Thymus (tissue), 11 donors: Measurements from ENCODE around the gene MED27. TPM values are rescaled to one million over a fixed set of nuclear protein-coding genes. Genes with fewer than 3 reads are reported as not detected.

ENCODE experiments used
- DNase-seq, 9 donors: peaks; one replicate each; pipeline ENCODE4 v3.0.0-alpha.2; 2013; ENCODE audit warnings: low spot score in 9 of 9, low read depth in 6 of 9, missing footprints in 1 of 9
- H3K27ac ChIP-seq, 2 donors: one replicate each; pipeline ENCODE4 v1.5.1; 2013; ENCODE audit warnings: control low read depth in 1 of 2, low read depth in 1 of 2, low read length in 1 of 2, mild to moderate bottlenecking in 1 of 2, moderate library complexity in 1 of 2
- H3K27me3 ChIP-seq, 2 donors: one replicate each; pipeline ENCODE4 v1.5.1; 2013; ENCODE audit warnings: low read length in 1 of 2; ENCODE audit not compliant: control insufficient read depth in 2 of 2, insufficient read depth in 1 of 2
- H3K36me3 ChIP-seq, 2 donors: one replicate each; pipeline ENCODE4 v1.5.1; 2013; ENCODE audit warnings: low read length in 1 of 2, mild to moderate bottlenecking in 1 of 2, moderate library complexity in 1 of 2; ENCODE audit not compliant: control insufficient read depth in 2 of 2, insufficient read depth in 2 of 2
- H3K4me1 ChIP-seq, 2 donors: one replicate each; pipeline ENCODE4 v1.5.1; 2013; ENCODE audit warnings: low read length in 2 of 2; ENCODE audit not compliant: control insufficient read depth in 2 of 2, insufficient read depth in 2 of 2
- H3K4me3 ChIP-seq, 2 donors: one replicate each; pipeline ENCODE4 v1.5.1; 2013; ENCODE audit warnings: low read length in 2 of 2, control low read depth in 1 of 2, mild to moderate bottlenecking in 1 of 2
- H3K9me3 ChIP-seq, 2 donors: one replicate each; pipeline ENCODE4 v1.5.1; 2013; ENCODE audit warnings: low read length in 1 of 2, mild to moderate bottlenecking in 1 of 2; ENCODE audit not compliant: control insufficient read depth in 2 of 2, insufficient read depth in 1 of 2
- WGBS: extraction: QIAGEN DNeasy Blood & Tissue Kit; methylation state at CpG from one replicate; pipeline ENCODE4 v1.1.7; 2013; 5-methylcytosine and 5-hydroxymethylcytosine counted together
- polyA plus RNA-seq: library from polyadenylated mRNA; stranded (reverse); fragments of 200-250 nt; gene quantifications from one replicate; pipeline ENCODE4 v1.2.3, GENCODE V29; 2013
- total RNA-seq: library from RNA; stranded (reverse); fragments of 120-200 nt; gene quantifications from one replicate; pipeline ENCODE4 v1.2.4, GENCODE V29; 2013
- donor health status: healthy.

The MED27 gene
- total and polyA plus RNA-seq, 2 donors: 27.2 to 31.0 TPM

DNA sequence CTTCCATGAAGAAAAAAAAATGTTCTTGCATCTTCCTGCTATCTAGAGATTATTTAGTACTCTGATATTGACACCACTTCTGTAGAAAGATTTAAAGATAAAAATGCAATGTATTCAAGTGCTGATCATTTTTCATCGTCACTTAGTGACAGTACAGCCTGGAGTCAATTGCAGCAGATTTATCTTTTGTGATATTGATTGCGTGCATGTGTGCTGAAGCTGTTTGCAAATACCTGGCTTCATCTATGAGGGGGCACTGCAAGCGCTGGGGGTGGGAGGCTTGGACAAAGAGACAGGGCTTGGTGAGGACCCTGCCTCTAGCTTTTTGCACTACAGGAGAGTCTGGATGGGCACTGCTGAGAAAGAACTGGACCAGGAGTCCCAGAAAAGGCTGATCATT is 38.0 kb upstream of the MED27 start:
- Histone ChIP-seq H3K27me3 (peaks cover 0 to 16% of the 10 kb centered on the region in 2 donors), H3K9me3 (no peaks in the 10 kb centered on the region), H3K27ac (no peak overlapping the region), H3K4me3 (no peak overlapping the region), H3K4me1 (no peaks in the 10 kb centered on the region), H3K36me3 (no peaks in the 10 kb centered on the region)
- DNase-seq: no peak
- WGBS: 92% methylated on average over 3 of the region's 3 CpGs

DNA sequence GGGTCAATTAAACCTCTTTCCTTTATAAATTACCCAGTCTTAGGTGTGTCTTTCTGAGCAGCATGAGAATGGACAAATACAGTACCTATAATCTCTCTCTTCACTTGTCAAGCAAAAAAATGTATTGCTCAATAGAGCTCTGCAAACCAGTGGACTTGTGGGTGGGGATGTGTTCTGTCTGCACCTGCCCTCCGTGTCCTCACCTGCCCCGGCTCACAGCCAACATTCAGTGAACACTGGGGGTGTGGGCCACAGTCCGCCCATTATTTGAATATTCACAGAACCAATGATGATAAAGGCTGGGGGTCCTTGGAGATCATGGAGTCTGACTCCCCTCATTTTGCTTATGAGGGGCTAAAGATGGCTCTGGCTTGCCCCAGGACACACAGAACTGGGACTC is 36.9 kb upstream of the MED27 start:
- Histone ChIP-seq H3K4me3 (no peak overlapping the region), H3K27ac (no peak overlapping the region), H3K36me3 (no peaks in the 10 kb centered on the region), H3K9me3 (no peaks in the 10 kb centered on the region), H3K4me1 (no peaks in the 10 kb centered on the region), H3K27me3 (peaks cover 0 to 12% of the 10 kb centered on the region in 2 donors)
- no peak for DNase-seq
- 85% methylated on average over 3 of the region's 3 CpGs for WGBS

DNA sequence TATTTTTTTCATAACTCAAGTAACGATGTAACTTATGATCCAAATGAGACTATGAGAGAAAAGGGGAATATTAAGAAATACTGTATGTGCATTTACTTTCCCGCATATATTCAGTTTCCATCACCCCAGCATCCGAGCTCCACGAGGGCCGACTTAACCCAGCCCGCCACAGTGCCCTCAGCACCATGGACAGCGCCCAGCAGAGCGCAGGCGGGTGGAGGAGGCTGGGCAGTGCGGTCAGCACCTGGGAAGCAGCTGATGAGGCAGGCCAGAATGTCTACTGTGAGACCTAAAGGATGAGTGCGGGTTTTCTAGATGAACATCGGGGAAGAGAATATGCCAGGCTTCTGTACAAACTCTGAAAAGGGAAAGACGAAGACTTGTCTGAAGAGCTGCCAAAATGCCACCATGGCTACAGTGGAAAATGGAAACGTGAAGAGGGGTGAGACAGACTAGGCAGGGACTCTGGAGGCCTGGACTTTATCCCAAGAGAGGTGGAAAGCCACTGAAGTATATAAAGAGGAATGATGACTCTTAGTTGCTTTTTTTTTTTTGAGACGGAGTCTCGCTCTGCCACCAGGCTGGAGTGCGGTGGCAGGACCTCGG is 34.5 kb upstream of the MED27 start:
- no peaks in the 10 kb centered on the region for H3K4me1 ChIP-seq
- H3K36me3 ChIP-seq: no peaks in the 10 kb centered on the region
- no peak overlapping the region for H3K4me3 ChIP-seq
- H3K27me3 ChIP-seq: peaks cover 0 to 5% of the 10 kb centered on the region in 2 donors
- no peaks in the 10 kb centered on the region for H3K9me3 ChIP-seq
- H3K27ac ChIP-seq: no peak overlapping the region
- WGBS: 39% methylated on average over 18 of the region's 18 CpGs
- DNase-seq: peak; percentile 9 to 71 (median 34)

DNA sequence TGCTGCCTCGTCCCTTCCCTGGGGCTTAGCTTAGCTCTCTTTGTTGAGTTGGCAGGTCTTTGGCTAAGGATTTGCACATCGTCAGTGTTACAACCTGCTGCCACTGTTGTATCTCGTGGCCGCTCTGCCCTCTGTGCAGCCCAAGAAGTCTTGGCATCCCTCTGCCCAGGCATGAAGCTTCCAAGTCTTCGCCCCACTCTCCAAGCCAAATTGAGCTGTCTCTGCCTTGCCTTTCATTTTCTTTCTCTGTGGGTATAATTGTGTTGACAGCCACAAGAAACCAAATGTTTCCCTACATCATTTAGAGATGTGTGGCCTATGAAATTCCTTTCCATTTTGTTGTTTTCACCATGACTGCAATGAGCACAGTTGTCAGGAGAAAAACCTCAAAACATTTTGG is 29.6 kb upstream of the MED27 start:
- Histone ChIP-seq H3K4me1 (no peaks in the 10 kb centered on the region), H3K4me3 (no peak overlapping the region), H3K36me3 (no peaks in the 10 kb centered on the region), H3K27me3 (peaks cover 0 to 5% of the 10 kb centered on the region in 2 donors), H3K27ac (no peak overlapping the region), H3K9me3 (no peaks in the 10 kb centered on the region)
- no peak for DNase-seq
- 80% methylated on average over 5 of the region's 5 CpGs for WGBS

DNA sequence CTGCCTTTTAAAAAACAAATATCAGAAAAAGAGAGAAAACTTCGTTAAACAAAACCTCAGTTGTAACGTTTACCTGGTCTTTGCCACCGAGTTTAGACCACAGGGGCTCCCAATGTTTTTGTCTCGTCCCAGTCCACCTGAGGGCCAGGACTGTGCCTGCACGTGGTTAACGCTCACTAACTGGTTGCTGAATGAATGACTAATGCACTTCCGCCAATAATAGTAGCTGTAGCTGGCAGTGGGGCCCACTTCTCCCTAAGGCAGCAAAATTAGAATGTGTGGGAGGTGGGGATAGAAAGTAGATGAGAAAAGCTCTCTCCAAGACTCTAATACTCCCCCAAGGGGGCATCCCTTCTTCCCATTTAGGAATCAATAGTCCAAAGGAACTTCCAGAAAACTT is 29.1 kb upstream of the MED27 start:
- WGBS: 73% methylated on average over 7 of the region's 7 CpGs
- no peaks in the 10 kb centered on the region for H3K4me1 ChIP-seq
- no peaks in the 10 kb centered on the region for H3K9me3 ChIP-seq
- H3K27me3 ChIP-seq: peaks cover 0 to 5% of the 10 kb centered on the region in 2 donors
- DNase-seq: no peak
- H3K4me3 ChIP-seq: no peak overlapping the region
- no peaks in the 10 kb centered on the region for H3K36me3 ChIP-seq
- H3K27ac ChIP-seq: no peak overlapping the region

DNA sequence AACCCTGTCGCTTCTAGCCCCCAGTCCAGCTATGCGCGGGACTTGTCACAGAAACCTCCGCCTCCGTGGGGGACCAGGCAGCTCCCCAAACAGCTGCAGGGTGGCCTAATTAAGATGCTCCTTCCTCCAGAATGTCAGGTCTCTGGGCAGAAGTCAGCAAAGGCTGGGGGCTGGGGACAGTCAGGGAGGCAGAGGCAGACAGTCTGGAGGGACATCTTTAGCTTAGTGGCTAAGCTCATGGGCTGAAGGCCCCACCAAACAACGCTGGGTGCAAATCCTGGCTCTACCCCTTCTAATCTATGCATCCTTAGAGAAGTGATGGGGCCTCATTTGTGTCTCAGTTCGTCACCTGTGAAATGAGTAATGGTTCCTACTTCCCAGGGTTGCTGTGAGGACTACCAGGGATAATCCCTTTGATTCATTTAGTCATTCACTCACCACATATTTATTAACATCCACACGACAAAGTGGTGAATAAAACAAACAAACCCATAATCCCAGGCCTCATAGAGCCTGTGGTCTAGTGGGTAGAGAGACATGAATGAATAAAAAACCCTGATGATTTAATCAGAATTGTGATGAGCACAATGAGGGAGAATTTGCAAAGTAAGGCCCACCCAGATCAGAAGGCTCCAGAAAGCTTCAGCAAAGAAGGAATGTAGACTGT is 20.2 kb upstream of the MED27 start:
- WGBS: 80% methylated on average over 8 of the region's 8 CpGs
- no peaks in the 10 kb centered on the region for H3K4me1 ChIP-seq
- H3K27ac ChIP-seq: no peak overlapping the region
- DNase-seq: no peak
- no peaks in the 10 kb centered on the region for H3K36me3 ChIP-seq
- H3K9me3 ChIP-seq: no peaks in the 10 kb centered on the region
- peaks cover 0 to 5% of the 10 kb centered on the region in 2 donors for H3K27me3 ChIP-seq
- H3K4me3 ChIP-seq: no peak overlapping the region

DNA sequence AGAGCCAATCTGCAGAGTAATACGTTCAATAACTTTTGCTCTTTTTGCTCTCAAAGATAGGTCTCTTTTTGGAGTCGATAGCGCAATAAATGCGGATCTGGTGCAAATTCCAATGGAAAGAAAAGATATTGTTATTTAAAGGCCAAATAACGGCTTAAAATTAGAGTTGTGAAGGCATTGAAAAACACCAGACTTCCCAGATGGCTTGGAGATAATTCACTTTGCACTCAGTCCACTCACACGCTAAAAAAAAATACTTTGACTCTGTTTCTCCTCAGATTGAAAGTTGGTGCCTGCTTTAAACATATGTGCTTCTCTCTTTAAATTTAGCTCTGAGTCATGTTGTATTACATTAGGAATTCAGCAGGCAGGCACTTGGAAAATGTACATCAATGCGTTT is 19.5 kb upstream of the MED27 start:
- Histone ChIP-seq H3K4me3 (no peak overlapping the region), H3K9me3 (no peaks in the 10 kb centered on the region), H3K27me3 (peaks cover 0 to 3% of the 10 kb centered on the region in 2 donors), H3K36me3 (no peaks in the 10 kb centered on the region), H3K4me1 (no peaks in the 10 kb centered on the region), H3K27ac (no peak overlapping the region)
- no peak for DNase-seq
- WGBS: 93% methylated on average over 7 of the region's 7 CpGs

DNA sequence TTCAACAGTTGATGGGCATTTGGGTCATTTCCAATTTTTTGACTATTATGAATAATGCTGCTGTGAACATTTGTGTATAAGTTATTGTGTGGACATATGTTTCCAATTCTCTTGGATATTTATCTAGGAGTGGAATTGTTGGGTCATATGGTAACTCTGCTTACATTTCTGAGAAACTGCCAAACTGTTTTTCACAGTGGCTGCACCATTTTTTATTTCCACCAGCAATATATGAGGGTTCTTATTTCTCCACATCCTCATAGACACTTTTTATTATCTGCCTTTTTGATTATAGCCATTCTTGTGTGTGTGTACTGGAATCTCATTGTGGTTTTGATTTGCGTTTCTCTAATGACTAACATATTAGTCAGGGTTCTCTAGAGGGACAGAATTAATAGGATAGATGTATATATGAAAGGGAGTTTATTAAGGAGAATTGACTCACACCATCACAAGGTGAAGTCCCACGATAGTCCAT is 14.7 kb upstream of the MED27 start:
- Histone ChIP-seq H3K36me3 (no peaks in the 10 kb centered on the region), H3K27ac (no peak overlapping the region), H3K4me3 (no peak overlapping the region), H3K27me3 (no peaks in the 10 kb centered on the region), H3K9me3 (no peaks in the 10 kb centered on the region), H3K4me1 (no peaks in the 10 kb centered on the region)
- WGBS: 86% methylated on average over 2 of the region's 2 CpGs
- no peak for DNase-seq

DNA sequence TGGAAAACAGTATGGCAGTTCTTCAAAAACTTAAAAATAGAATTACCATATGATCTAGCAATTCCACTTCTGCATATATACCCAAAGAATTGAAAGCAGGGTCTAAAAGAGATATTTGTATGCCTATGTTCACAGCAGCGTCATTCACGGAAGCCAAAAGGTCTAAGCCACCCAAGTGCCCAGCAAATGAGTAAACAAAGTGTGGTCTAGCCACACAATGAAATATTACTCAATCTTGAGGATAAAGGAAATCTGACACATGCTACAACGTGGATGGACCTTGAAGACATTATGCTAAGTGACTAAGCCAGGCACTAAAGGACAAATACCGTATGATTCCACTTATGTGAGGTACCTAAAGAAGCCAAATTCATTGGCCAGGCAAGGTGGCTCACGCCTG is 11.1 kb upstream of the MED27 start:
- no peak overlapping the region for H3K27ac ChIP-seq
- 89% methylated on average over 5 of the region's 5 CpGs for WGBS
- H3K4me3 ChIP-seq: no peak overlapping the region
- no peaks in the 10 kb centered on the region for H3K4me1 ChIP-seq
- peaks cover 0 to 2% of the 10 kb centered on the region in 2 donors for H3K27me3 ChIP-seq
- DNase-seq: no peak
- H3K36me3 ChIP-seq: no peaks in the 10 kb centered on the region
- no peaks in the 10 kb centered on the region for H3K9me3 ChIP-seq
